NB4 (cell line): ENCODE measurements around the gene SLC6A12.

Source experiments
- CTCF ChIP-seq: IDR thresholded peaks from one replicate; pipeline ENCODE4 v1.5.1; 2012; ENCODE audit warnings: low read depth, low read length
- MAX ChIP-seq: IDR thresholded peaks from 2 replicates; pipeline ENCODE4 v1.6.1; 2011; ENCODE audit warnings: low read depth, low read length
- POLR2A ChIP-seq: IDR thresholded peaks from 2 replicates; pipeline ENCODE4 v1.6.1; 2011; ENCODE audit warnings: mild to moderate bottlenecking; ENCODE audit not compliant: insufficient read length; ENCODE audit errors: extremely low read depth

DNA sequence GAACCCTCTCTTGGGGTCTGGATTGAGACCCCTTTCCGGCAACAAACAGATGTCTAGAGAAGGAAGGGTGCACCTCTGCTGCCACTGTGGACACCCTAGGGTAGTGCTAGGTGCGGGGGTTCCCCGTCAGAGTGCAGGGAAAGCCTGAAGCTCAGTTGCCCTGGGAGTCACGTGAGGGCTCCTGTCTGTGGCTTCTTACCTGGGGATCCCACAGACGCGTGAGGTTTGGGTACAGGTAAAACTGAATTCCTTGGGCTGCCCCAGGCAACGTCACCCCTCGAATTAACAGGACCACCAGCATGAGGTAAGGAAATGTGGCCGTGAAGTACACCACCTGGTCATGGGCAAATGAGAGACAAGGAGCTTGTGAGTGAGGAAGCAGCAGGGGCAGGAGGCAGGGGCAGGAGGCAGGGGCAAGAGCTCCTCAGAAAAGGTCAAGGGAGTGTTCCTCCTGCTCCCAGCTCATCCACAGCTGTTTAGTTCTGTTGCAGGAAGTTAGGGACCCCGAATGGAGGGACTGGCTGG is 21.0 kb upstream of the SLC6A12 start:
- TF ChIP-seq CTCF (no peak), MAX (no peak), POLR2A (no peak)
